ENCODE data around the gene HOXB6.
A peak's percentile ranks its signal among the peaks of the same experiment; 100 is the strongest.

The HOXB6 gene

GRCh38 chr17:48640858-48641180, 36.0 kb upstream of the HOXB6 start:
- TF ChIP-seq CTCF (IDR thresholded peaks at IDR 0.05; ENCODE audit: insufficient read depth, missing control alignments), result no peak
- FAIRE-seq (no peak), DNase-seq (ENCODE audit: insufficient read length, low spot score) (no peak)

DNA sequence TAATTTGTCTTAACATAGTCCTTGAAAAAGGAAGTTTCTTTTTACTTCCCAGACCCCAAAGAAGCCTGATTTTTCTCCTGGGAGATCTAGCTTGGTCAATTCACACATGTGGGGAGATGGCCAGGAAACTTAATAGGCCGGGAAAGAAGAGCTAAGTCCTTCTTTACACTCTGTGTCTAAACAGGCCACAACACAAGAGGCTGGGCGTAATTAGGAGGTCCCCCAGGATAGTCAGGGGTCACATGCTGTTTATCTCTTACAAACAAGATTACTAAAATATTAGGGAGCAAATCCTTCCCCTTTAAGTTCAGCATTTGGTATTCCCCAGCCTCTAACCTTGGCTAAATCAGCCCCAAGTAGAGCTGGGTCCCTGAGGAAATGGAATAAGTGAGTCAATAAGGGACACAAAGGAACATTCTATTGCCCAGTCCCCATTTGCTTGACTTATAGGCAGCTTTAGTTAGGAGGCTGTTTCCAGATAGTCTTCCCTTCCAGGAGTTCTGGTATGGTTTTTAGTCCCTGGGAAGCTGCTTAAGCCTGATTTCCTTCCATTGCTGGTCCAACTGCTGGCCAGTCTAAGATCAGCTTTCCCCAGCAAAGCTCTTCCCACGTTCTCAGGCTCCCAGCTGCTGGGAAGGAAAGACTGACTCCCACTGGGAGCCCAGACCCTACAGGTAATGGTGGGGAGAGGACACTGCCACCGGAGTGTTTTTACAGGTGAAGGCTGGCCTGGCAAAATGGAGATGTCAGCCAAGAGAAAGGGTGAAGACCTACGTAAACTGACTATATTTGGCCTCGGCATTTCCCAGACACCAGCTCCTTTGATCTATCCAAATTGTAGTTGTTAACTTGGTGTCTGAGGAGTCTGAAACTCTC, 35.4 kb upstream of the HOXB6 start:
- no peak for FAIRE-seq
- DNase-seq (ENCODE audit: insufficient read length, low spot score), result no peak
- TF ChIP-seq CTCF (IDR thresholded peaks at IDR 0.05; ENCODE audit: insufficient read depth, missing control alignments), result no peak

DNA sequence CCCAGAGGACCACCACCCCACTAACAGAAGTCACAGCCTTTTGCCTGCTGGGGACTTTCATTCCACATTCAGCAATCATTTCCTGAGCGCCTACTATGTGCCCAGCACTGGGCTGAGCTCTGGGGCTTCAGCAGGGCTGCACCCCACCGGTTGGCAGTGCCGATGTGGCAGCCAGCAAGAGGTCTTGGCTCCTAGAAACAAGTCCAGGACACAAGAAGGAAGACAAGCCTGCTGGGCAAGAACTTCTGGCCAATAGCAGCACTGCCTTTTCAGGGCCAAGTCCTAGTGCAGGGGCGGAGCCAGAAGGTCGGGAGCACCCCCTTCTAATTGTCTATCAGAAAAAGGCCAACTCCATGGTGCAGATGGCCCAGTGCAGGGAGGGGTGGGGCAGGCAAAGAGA, 34.4 kb upstream of the HOXB6 start:
- no peak for DNase-seq (ENCODE audit: insufficient read length, low spot score)

DNA sequence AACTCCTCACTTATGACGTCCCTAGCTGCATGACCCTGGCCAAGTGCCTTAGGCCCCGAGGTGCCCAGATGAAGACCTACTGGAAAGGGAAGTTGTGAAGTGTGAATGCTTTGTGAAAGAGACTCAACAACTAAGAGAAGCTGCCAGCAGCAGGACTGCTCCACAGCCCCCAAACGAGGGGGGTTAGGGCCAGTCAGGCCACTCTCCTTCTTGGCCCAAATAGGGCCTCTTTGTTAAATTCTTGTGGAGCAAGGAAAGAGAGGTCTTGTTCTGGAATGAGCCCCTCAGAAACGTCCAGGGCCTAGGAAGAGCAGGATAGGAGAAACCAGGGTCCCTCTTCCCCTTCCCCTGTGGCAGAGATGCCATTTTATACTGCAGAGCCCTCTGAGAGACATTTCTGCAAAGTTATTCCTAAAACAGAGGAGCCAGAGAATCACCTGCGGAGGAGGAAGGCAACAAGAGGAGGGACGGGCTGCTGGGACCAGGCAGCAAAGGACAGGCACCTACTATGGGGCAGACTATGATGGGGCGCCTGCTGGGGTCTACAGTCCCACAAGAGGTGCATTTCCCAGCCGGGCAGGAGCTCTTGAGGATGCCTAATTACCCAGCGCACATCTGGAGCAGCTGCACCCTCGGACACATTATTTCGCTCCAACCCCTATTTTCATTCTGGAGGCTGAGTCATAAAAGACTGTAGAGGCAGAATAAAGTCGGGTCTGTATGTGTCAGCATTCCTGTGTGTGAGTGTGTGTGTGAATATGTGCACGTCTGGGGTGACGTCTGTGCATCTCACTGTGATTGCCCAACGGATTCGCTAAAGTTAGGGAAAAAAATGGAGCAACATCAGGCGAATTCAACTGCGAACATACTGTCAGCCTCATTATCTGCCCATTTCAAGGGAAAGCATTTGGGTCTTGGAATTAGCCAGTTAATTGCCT, 32.8 kb upstream of the HOXB6 start:
- FAIRE-seq (no peak), DNase-seq (ENCODE audit: insufficient read length, low spot score) (no peak)
- no peak for TF ChIP-seq CTCF (IDR thresholded peaks at IDR 0.05; ENCODE audit: insufficient read depth, missing control alignments)

More for the DNA sequence above, 34.4 kb upstream of the HOXB6 start:
- FAIRE-seq, result no peak
- TF ChIP-seq CTCF (IDR thresholded peaks at IDR 0.05; ENCODE audit: insufficient read depth, missing control alignments), result no peak

DNA sequence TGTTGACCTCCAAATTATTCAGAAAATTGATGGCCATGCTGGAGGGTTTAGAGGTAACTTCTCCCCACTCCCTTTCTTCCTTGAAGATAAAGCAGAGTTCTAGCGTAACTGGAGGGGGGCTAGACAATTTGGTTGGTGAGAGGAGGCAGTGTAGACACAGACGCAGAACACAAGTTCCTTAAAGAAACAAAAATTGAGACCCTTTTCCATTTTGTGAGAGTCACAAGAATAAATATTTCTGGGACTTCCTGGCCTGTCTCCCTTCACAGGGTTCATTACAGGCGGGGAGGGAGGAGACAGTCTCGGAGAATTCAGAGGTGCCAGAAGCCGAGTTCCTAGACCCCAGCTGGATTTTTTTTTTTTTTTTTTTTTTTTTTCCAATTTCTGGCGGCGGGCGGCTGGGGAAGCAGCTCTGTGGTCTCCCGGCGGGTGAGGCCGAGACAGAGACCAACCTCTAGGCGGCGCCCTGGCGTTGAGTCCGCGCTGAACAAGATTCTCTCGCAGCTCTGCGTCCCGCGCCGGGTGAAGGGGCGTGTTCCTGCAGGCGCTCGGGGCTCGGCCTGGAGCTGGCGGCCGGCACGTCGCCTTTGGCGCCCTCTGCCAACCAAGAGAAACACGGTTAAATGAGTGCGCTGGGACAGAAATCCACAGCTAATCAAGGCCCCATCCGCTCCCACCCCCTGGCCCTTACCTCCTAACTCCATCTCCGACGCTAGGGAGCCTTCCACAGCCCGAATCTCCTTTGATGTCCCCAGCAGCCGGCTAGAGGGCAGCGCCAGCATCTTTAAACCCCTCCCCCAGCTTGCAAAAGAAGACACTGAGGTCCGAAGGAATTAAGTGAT, 31.6 kb upstream of the HOXB6 start:
- peak; percentile 56 for TF ChIP-seq CTCF (IDR thresholded peaks at IDR 0.05; ENCODE audit: insufficient read depth, missing control alignments)
- DNase-seq (ENCODE audit: insufficient read length, low spot score) (no peak), FAIRE-seq (no peak)

- TF ChIP-seq CTCF (IDR thresholded peaks at IDR 0.05; ENCODE audit: insufficient read depth, missing control alignments), result no peak
- FAIRE-seq, result no peak
- DNase-seq (ENCODE audit: insufficient read length, low spot score), result no peak
Measured at GRCh38 chr17:48634493-48635208, 29.9 kb upstream of the HOXB6 start.

Data from D721Med (cell line).